Activated gamma-delta T cell treated with anti-CD3 and anti-CD28 coated beads, Interleukin-2, amount 50 U/mL, for 16 hours (primary cell): Measurements from ENCODE around the gene ARHGEF17.

Experiments
- DNase-seq: peaks from one replicate; pipeline ENCODE4 v3.0.0-alpha.2; 2020; ENCODE audit warnings: low read depth

The ARHGEF17 gene

GRCh38 chr11:73356979-73357860 lies 49.1 kb downstream of the ARHGEF17 start:
- no peak for DNase-seq

- no peak for DNase-seq
These were observed 50.0 kb downstream of the ARHGEF17 start for GRCh38 chr11:73358071-73358470.

- no peak for DNase-seq
These were observed 51.3 kb downstream of the ARHGEF17 start for GRCh38 chr11:73359341-73359740.

GRCh38 chr11:73359930-73360742 lies 52.1 kb downstream of the ARHGEF17 start:
- DNase-seq: no peak

- DNase-seq: no peak
These were observed 52.8 kb downstream of the ARHGEF17 start for GRCh38 chr11:73360743-73361369.

- no peak for DNase-seq
These were observed 54.1 kb downstream of the ARHGEF17 start for GRCh38 chr11:73361953-73362776.

- no peak for DNase-seq
These were observed 55.1 kb downstream of the ARHGEF17 start for GRCh38 chr11:73363147-73363546.

- no peak for DNase-seq
These were observed 57.5 kb downstream of the ARHGEF17 start for GRCh38 chr11:73365352-73366264.

- no peak for DNase-seq
These were observed 58.2 kb downstream of the ARHGEF17 start for GRCh38 chr11:73366265-73366610.

- no peak for DNase-seq
These were observed 58.9 kb downstream of the ARHGEF17 start for GRCh38 chr11:73366953-73367352.

GRCh38 chr11:73367482-73368024 lies 59.5 kb downstream of the ARHGEF17 start:
- no peak for DNase-seq

- DNase-seq: no peak
These were observed 64.4 kb downstream of the ARHGEF17 start for GRCh38 chr11:73372375-73372993.

- no peak for DNase-seq
These were observed 66.1 kb downstream of the ARHGEF17 start for GRCh38 chr11:73374151-73374550.

- no peak for DNase-seq
These were observed 67.7 kb downstream of the ARHGEF17 start for GRCh38 chr11:73375830-73376159.

- peak; percentile 88 for DNase-seq
These were observed 68.2 kb downstream of the ARHGEF17 start, which contains the start of gene RELT for GRCh38 chr11:73376160-73376802. Gene RELT, plus strand, starts transcription at chr11:73376399. Its CDS starts 12,738 bp downstream, at chr11:73389137.

GRCh38 chr11:73376803-73377629 lies 68.9 kb downstream of the ARHGEF17 start:
- DNase-seq: peak; percentile 40

GRCh38 chr11:73379189-73379880 lies 71.3 kb downstream of the ARHGEF17 start:
- no peak for DNase-seq

GRCh38 chr11:73380331-73380730 lies 72.3 kb downstream of the ARHGEF17 start:
- DNase-seq: no peak
